GM19438 (cell line): ENCODE measurements around the gene XPNPEP1.
A peak's percentile ranks its signal among the peaks of the same experiment; 100 is the strongest.

Experiments used
- ATAC-seq: cut with Tn5 transposase; IDR thresholded peaks from one replicate; pipeline ENCODE4 v1.9.1; 2021; ENCODE audit warnings: low read depth; ENCODE audit not compliant: unreplicated experiment

XPNPEP1 gene

GRCh38 chr10:109922976-109923921 is at the start of gene XPNPEP1:
Gene XPNPEP1 (minus strand): TSS chr10:109923511. CDS start chr10:109923433, 78 bp downstream.
- peak; percentile 92 for ATAC-seq

- no peak for ATAC-seq
These were observed 49.2 kb upstream of the XPNPEP1 start for GRCh38 chr10:109972372-109973001.

- no peak for ATAC-seq
These were observed 48.3 kb upstream of the XPNPEP1 start for GRCh38 chr10:109971634-109972033.

GRCh38 chr10:109969760-109970346 is 46.5 kb upstream of the XPNPEP1 start:
- no peak for ATAC-seq

- ATAC-seq, result no peak
These were observed 45.8 kb upstream of the XPNPEP1 start for GRCh38 chr10:109968953-109969759.

- no peak for ATAC-seq
These were observed 44.4 kb upstream of the XPNPEP1 start for GRCh38 chr10:109967739-109968088.

GRCh38 chr10:109966961-109967738 is 43.8 kb upstream of the XPNPEP1 start:
- ATAC-seq, result no peak

GRCh38 chr10:109964318-109964717 is 41.0 kb upstream of the XPNPEP1 start:
- no peak for ATAC-seq

- no peak for ATAC-seq
These were observed 40.1 kb upstream of the XPNPEP1 start for GRCh38 chr10:109963439-109963838.

- ATAC-seq, result no peak
These were observed 38.9 kb upstream of the XPNPEP1 start for GRCh38 chr10:109962247-109962646.

- ATAC-seq, result no peak
These were observed 38.1 kb upstream of the XPNPEP1 start for GRCh38 chr10:109961174-109962001.

GRCh38 chr10:109960682-109961081 is 37.4 kb upstream of the XPNPEP1 start:
- no peak for ATAC-seq

GRCh38 chr10:109959259-109960145 is 36.2 kb upstream of the XPNPEP1 start:
- no peak for ATAC-seq

GRCh38 chr10:109958059-109958458 is 34.7 kb upstream of the XPNPEP1 start:
- no peak for ATAC-seq

- ATAC-seq, result peak; percentile 94
These were observed 33.9 kb upstream of the XPNPEP1 start for GRCh38 chr10:109957092-109957797.

- peak; percentile 77 for ATAC-seq
These were observed 33.3 kb upstream of the XPNPEP1 start for GRCh38 chr10:109956454-109957091.

- no peak for ATAC-seq
These were observed 30.5 kb upstream of the XPNPEP1 start for GRCh38 chr10:109953766-109954165.
